Uterus (tissue), 4 donors: ENCODE results near the gene UNC5CL. TPM values are rescaled to one million over a fixed set of nuclear protein-coding genes. Genes with fewer than 3 reads are reported as not detected.

ENCODE experiments used
- DNase-seq, 2 donors: peaks; one replicate each; pipeline ENCODE4 v3.0.0-alpha.2; 2019 to 2020
- H3K27ac ChIP-seq, 2 donors: fragments of 200-600 bp; sonication (generic); 1 replicate in 1 of 2; 2 replicates in 1 of 2; pipeline ENCODE4 v1.5.1; 2016 to 2018
- H3K27me3 ChIP-seq, 2 donors: fragments of 200-600 bp; sonication (generic); one replicate each; pipeline ENCODE4 v1.5.1; 2018 to 2019; ENCODE audit warnings: control low read depth in 1 of 2
- H3K36me3 ChIP-seq, 2 donors: fragments of 200-600 bp; sonication (generic); one replicate each; pipeline ENCODE4 v1.5.1; 2019; ENCODE audit warnings: control low read depth in 1 of 2
- H3K4me1 ChIP-seq, 2 donors: fragments of 200-600 bp; sonication (generic); one replicate each; pipeline ENCODE4 v1.5.1; 2018 to 2019; ENCODE audit warnings: control low read depth in 1 of 2
- H3K4me3 ChIP-seq, 2 donors: fragments of 200-600 bp; sonication (generic); 1 replicate in 1 of 2; 2 replicates in 1 of 2; pipeline ENCODE4 v1.5.1; 2018 to 2019; ENCODE audit warnings: mild to moderate bottlenecking in 1 of 2
- H3K9me3 ChIP-seq, 2 donors: fragments of 200-600 bp; sonication (generic); one replicate each; pipeline ENCODE4 v1.5.1; 2019; ENCODE audit warnings: control low read depth in 1 of 2
- CTCF ChIP-seq, 4 experiments: fragments of 200-600 bp in 2 of 4; fragments of 450-650 bp in 2 of 4; sonication (generic) in 2 of 4; IDR thresholded peaks; one replicate each; pipeline ENCODE4 v1.5.1; 2016 to 2019; ENCODE audit warnings: antibody characterized with exemption in 4 of 4, mild to moderate bottlenecking in 2 of 4, moderate library complexity in 1 of 4
- POLR2A ChIP-seq, 2 donors: fragments of 450-650 bp; IDR thresholded peaks; one replicate each; pipeline ENCODE4 v1.6.1; 2016; ENCODE audit warnings: antibody characterized with exemption in 2 of 2, mild to moderate bottlenecking in 1 of 2, moderate library complexity in 1 of 2
- intact Hi-C: fragments of 100-400 bp; cut with DNase I; formaldehyde crosslinking; loops from one replicate; pipeline ENCODE4 v1.15.1; 2023; ENCODE audit warnings: low total_unique reads
- total RNA-seq, 4 donors: library from RNA; depleted of rRNA in 3 of 4; stranded (reverse); fragments of >200 nt in 3 of 4; gene quantifications; one replicate each; pipeline versions ENCODE4 v1.1.0 to v1.2.4, GENCODE V29; 2014 to 2023
- donor health status: DM: yes; HTN: yes; CAD: no.

UNC5CL gene
- total RNA-seq = 1 to 10 TPM in 2 of 4 donors, under 1 TPM in 1, not detected in 1; 0.26 to 1.4 (median 1.2) TPM

- Histone ChIP-seq H3K4me3 (no peak within 1 kb of the TSS), H3K9me3 (no peaks in the 10 kb centered on the region), H3K27ac (no peak within 1 kb of the TSS), H3K36me3 (no peaks in the 10 kb centered on the region), H3K27me3 (no peaks in the 10 kb centered on the region), H3K4me1 (no peaks in the 10 kb centered on the region)
- intact Hi-C loops = loop anchor here (10.0 kb wide), 1 partner anchor 145 kb away; no protein-coding TSS in a partner anchor
- DNase-seq = no peak
- TF ChIP-seq CTCF (IDR thresholded peaks at IDR 0.05) (peak in 2 of 4 experiments; percentile 19 to 29), POLR2A (IDR thresholded peaks at IDR 0.05) (no peak)
Observed at GRCh38 chr6:41039060-41039998, at the start of gene UNC5CL. Gene UNC5CL (minus strand): TSS chr6:41039221. CDS start chr6:41035074, 4,147 bp downstream.

GRCh38 chr6:41088451-41088850 lies 49.4 kb upstream of the UNC5CL start:
- Histone ChIP-seq H3K9me3 (no peaks in the 10 kb centered on the region), H3K4me3 (no peak overlapping the region), H3K4me1 (no peaks in the 10 kb centered on the region), H3K27me3 (no peaks in the 10 kb centered on the region), H3K36me3 (no peaks in the 10 kb centered on the region), H3K27ac (no peak overlapping the region)
- intact Hi-C loops = no loop called here
- no peak for DNase-seq
- TF ChIP-seq POLR2A (IDR thresholded peaks at IDR 0.05) (no peak), CTCF (IDR thresholded peaks at IDR 0.05) (no peak)

- Histone ChIP-seq H3K36me3 (no peaks in the 10 kb centered on the region), H3K4me3 (no peak overlapping the region), H3K9me3 (no peaks in the 10 kb centered on the region), H3K27me3 (no peaks in the 10 kb centered on the region), H3K27ac (no peak overlapping the region), H3K4me1 (peaks cover 0 to 7% of the 10 kb centered on the region in 2 donors)
- intact Hi-C loops = no loop called here
- TF ChIP-seq POLR2A (IDR thresholded peaks at IDR 0.05) (no peak), CTCF (IDR thresholded peaks at IDR 0.05) (no peak)
- DNase-seq = no peak
Observed at GRCh38 chr6:41085182-41085581, 46.2 kb upstream of the UNC5CL start.

GRCh38 chr6:41083072-41083471 lies 44.1 kb upstream of the UNC5CL start:
- Histone ChIP-seq H3K36me3 (no peaks in the 10 kb centered on the region), H3K4me1 (peaks cover 4 to 7% of the 10 kb centered on the region in 2 donors), H3K27ac (no peak overlapping the region), H3K27me3 (no peaks in the 10 kb centered on the region), H3K4me3 (no peak overlapping the region), H3K9me3 (no peaks in the 10 kb centered on the region)
- no peak for DNase-seq
- intact Hi-C loops = no loop called here
- TF ChIP-seq POLR2A (IDR thresholded peaks at IDR 0.05) (no peak), CTCF (IDR thresholded peaks at IDR 0.05) (no peak)

- Histone ChIP-seq H3K27me3 (no peaks in the 10 kb centered on the region), H3K9me3 (no peaks in the 10 kb centered on the region), H3K4me1 (peaks cover 4 to 7% of the 10 kb centered on the region in 2 donors), H3K4me3 (no peak overlapping the region), H3K36me3 (no peaks in the 10 kb centered on the region), H3K27ac (no peak overlapping the region)
- intact Hi-C loops = no loop called here
- no peak for DNase-seq
- no peak for TF ChIP-seq POLR2A (IDR thresholded peaks at IDR 0.05)
- no peak for TF ChIP-seq CTCF (IDR thresholded peaks at IDR 0.05)
Observed at GRCh38 chr6:41080621-41081020, 41.6 kb upstream of the UNC5CL start.
